ENCODE results near the gene ABLIM1.

GRCh38 chr10:114631666-114632417 lies 26.2 kb downstream of the ABLIM1 start:
- TF ChIP-seq, protein P1, sequence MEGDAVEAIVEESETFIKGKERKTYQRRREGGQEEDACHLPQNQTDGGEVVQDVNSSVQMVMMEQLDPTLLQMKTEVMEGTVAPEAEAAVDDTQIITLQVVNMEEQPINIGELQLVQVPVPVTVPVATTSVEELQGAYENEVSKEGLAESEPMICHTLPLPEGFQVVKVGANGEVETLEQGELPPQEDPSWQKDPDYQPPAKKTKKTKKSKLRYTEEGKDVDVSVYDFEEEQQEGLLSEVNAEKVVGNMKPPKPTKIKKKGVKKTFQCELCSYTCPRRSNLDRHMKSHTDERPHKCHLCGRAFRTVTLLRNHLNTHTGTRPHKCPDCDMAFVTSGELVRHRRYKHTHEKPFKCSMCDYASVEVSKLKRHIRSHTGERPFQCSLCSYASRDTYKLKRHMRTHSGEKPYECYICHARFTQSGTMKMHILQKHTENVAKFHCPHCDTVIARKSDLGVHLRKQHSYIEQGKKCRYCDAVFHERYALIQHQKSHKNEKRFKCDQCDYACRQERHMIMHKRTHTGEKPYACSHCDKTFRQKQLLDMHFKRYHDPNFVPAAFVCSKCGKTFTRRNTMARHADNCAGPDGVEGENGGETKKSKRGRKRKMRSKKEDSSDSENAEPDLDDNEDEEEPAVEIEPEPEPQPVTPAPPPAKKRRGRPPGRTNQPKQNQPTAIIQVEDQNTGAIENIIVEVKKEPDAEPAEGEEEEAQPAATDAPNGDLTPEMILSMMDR (IDR thresholded peaks at IDR 0.05 in 4 of 5, conservative IDR thresholded peaks at IDR 0.05 in 1 of 5): no peak
- peak; percentile 35 to 41 for TF ChIP-seq POLR2A (IDR thresholded peaks at IDR 0.05)
